Measurements from ENCODE around the gene PGA3. TPM values are rescaled to one million over a fixed set of nuclear protein-coding genes. Genes with fewer than 3 reads are reported as not detected.

The PGA3 gene
- total RNA-seq, result not detected in 2 replicates

GRCh38 chr11:61202950-61203746 lies at the start of gene PGA3:
Gene PGA3 (plus strand): TSS chr11:61203515. CDS start chr11:61203565, 50 bp downstream.

GRCh38 chr11:61161190-61162091 lies 41.9 kb upstream of the PGA3 start, which contains the start of gene VPS37C:
Gene VPS37C (minus strand): TSS chr11:61161426. CDS start chr11:61138829, 22,597 bp downstream.

GRCh38 chr11:61222047-61222446 lies 18.7 kb downstream of the PGA3 start, which contains the start of gene PGA4:
Gene PGA4 (plus strand): TSS chr11:61222347. CDS start chr11:61222401, 54 bp downstream.

GRCh38 chr11:61240875-61241274 lies 37.6 kb downstream of the PGA3 start, which contains the start of gene PGA5:
Gene PGA5 (plus strand): TSS chr11:61241175. CDS start chr11:61241227, 52 bp downstream.

Other genes with a start within 250 kb of the PGA3 start
- gene CD6, start 231.8 kb upstream of the PGA3 start, total RNA-seq, result not detected in 2 replicates
- gene CD5, start 101.0 kb upstream of the PGA3 start, total RNA-seq, result not detected in 2 replicates
- 14.3 and 15.6 TPM in 2 replicates for gene VPS37C, start 42.1 kb upstream of the PGA3 start, total RNA-seq
- 0.17 TPM in 1 of 2 replicates, not detected in the other for gene PGA4, start 18.8 kb downstream of the PGA3 start, total RNA-seq
- not detected in 2 replicates for gene PGA5, start 37.7 kb downstream of the PGA3 start, total RNA-seq
- 1.0 and 1.3 TPM in 2 replicates for gene VWCE, start 91.8 kb downstream of the PGA3 start, total RNA-seq
- gene DDB1, start 129.6 kb downstream of the PGA3 start, total RNA-seq, result 223 and 239 TPM in 2 replicates
- 23.7 and 38.7 TPM in 2 replicates for gene TKFC, start 129.7 kb downstream of the PGA3 start, total RNA-seq
- gene CYB561A3, start 158.4 kb downstream of the PGA3 start, total RNA-seq, result 44.2 and 58.7 TPM in 2 replicates
- gene TMEM138, start 158.9 kb downstream of the PGA3 start, total RNA-seq, result 18.4 and 19.5 TPM in 2 replicates
- 11.4 and 16.6 TPM in 2 replicates for gene TMEM216, start 189.1 kb downstream of the PGA3 start, total RNA-seq
- 31.5 and 34.0 TPM in 2 replicates for gene CPSF7, start 226.5 kb downstream of the PGA3 start, total RNA-seq
- gene SDHAF2, start 226.6 kb downstream of the PGA3 start, total RNA-seq, result 33.3 and 40.7 TPM in 2 replicates

All from bronchus fibroblast of lung (primary cell).